ENCODE measurements around the gene DUOXA2. TPM values are rescaled to one million over a fixed set of nuclear protein-coding genes. Genes with fewer than 3 reads are reported as not detected.
"Not testable (repeated sequence)": the region's sequence is repeated elsewhere in the genome, so short reads cannot be mapped to it uniquely, and the experiment has no call there.

Gene DUOXA2
- not detected for total RNA-seq

- CTCF ChIA-PET: interaction anchor here (1.4 to 2.1 kb wide), 3 partner anchors 12 to 262 kb away, joined by 3 to 6 read pairs (median 5); no protein-coding TSS in a partner anchor
- Mint-ChIP-seq H3K27me3 (ENCODE audit: low read depth) (peaks cover 79% of the 10 kb centered on the region), H3K27ac (no peak within 1 kb of the TSS), H3K4me1 (ENCODE audit: low read depth) (peaks cover 48% of the 10 kb centered on the region), H3K4me3 (no peak within 1 kb of the TSS), H3K9me3 (no peaks in the 10 kb centered on the region), H3K36me3 (ENCODE audit: low read depth) (no peaks in the 10 kb centered on the region)
- DNase-seq: no peak
- intact Hi-C loops (cut with micrococcal nuclease): no loop called here
These were observed at the start of gene DUOXA2, which contains the start of gene DUOX2 for GRCh38 chr15:45114076-45114750. TSS of gene DUOXA2 (plus strand) at chr15:45114326. CDS start at chr15:45114606, 280 bp downstream. TSS of gene DUOX2 (minus strand) at chr15:45114172. CDS start at chr15:45113411, 761 bp downstream.

GRCh38 chr15:45064386-45064785, 49.7 kb upstream of the DUOXA2 start:
- no peak overlapping the region for H3K4me3 Mint-ChIP-seq
- H3K36me3 Mint-ChIP-seq (ENCODE audit: low read depth): peaks cover 16% of the 10 kb centered on the region
- H3K27me3 Mint-ChIP-seq (ENCODE audit: low read depth): no peaks in the 10 kb centered on the region
- intact Hi-C loops (cut with micrococcal nuclease): no loop called here
- CTCF ChIA-PET: interaction anchor here (0.6 kb wide), 1 partner anchor 212 kb away, joined by 5 read pairs; no protein-coding TSS in a partner anchor
- H3K9me3 Mint-ChIP-seq: no peaks in the 10 kb centered on the region
- peaks cover 8% of the 10 kb centered on the region for H3K4me1 Mint-ChIP-seq (ENCODE audit: low read depth)
- no peak overlapping the region for H3K27ac Mint-ChIP-seq
- no peak for DNase-seq

GRCh38 chr15:45069942-45070360, 44.2 kb upstream of the DUOXA2 start:
- H3K27me3 Mint-ChIP-seq (ENCODE audit: low read depth); H3K4me1 Mint-ChIP-seq (ENCODE audit: low read depth); DNase-seq; CTCF ChIA-PET; H3K4me3 Mint-ChIP-seq; H3K27ac Mint-ChIP-seq; intact Hi-C loops (cut with micrococcal nuclease); H3K9me3 Mint-ChIP-seq: not testable (repeated sequence)
- H3K36me3 Mint-ChIP-seq (ENCODE audit: low read depth): peaks cover 13% of the 10 kb centered on the region

GRCh38 chr15:45073602-45074001, 40.5 kb upstream of the DUOXA2 start:
- H3K36me3 Mint-ChIP-seq (ENCODE audit: low read depth); H3K4me3 Mint-ChIP-seq; H3K4me1 Mint-ChIP-seq (ENCODE audit: low read depth); H3K27me3 Mint-ChIP-seq (ENCODE audit: low read depth); CTCF ChIA-PET; H3K9me3 Mint-ChIP-seq; intact Hi-C loops (cut with micrococcal nuclease); H3K27ac Mint-ChIP-seq; DNase-seq: not testable (repeated sequence)

GRCh38 chr15:45075440-45076320, 38.4 kb upstream of the DUOXA2 start:
- H3K27me3 Mint-ChIP-seq (ENCODE audit: low read depth); intact Hi-C loops (cut with micrococcal nuclease); H3K9me3 Mint-ChIP-seq; H3K4me1 Mint-ChIP-seq (ENCODE audit: low read depth); CTCF ChIA-PET; H3K4me3 Mint-ChIP-seq; H3K27ac Mint-ChIP-seq; H3K36me3 Mint-ChIP-seq (ENCODE audit: low read depth); DNase-seq: not testable (repeated sequence)

- H3K27me3 Mint-ChIP-seq (ENCODE audit: low read depth); H3K4me1 Mint-ChIP-seq (ENCODE audit: low read depth); H3K9me3 Mint-ChIP-seq; H3K36me3 Mint-ChIP-seq (ENCODE audit: low read depth); H3K27ac Mint-ChIP-seq; intact Hi-C loops (cut with micrococcal nuclease); H3K4me3 Mint-ChIP-seq; DNase-seq; CTCF ChIA-PET: not testable (repeated sequence)
These were observed 36.7 kb upstream of the DUOXA2 start for GRCh38 chr15:45077391-45077790.

- CTCF ChIA-PET; H3K4me1 Mint-ChIP-seq (ENCODE audit: low read depth); intact Hi-C loops (cut with micrococcal nuclease); DNase-seq; H3K27me3 Mint-ChIP-seq (ENCODE audit: low read depth); H3K27ac Mint-ChIP-seq; H3K4me3 Mint-ChIP-seq; H3K36me3 Mint-ChIP-seq (ENCODE audit: low read depth); H3K9me3 Mint-ChIP-seq: not testable (repeated sequence)
These were observed 34.9 kb upstream of the DUOXA2 start for GRCh38 chr15:45079201-45079600.

- H3K27ac Mint-ChIP-seq; CTCF ChIA-PET; intact Hi-C loops (cut with micrococcal nuclease); DNase-seq; H3K4me3 Mint-ChIP-seq; H3K36me3 Mint-ChIP-seq (ENCODE audit: low read depth); H3K4me1 Mint-ChIP-seq (ENCODE audit: low read depth); H3K9me3 Mint-ChIP-seq; H3K27me3 Mint-ChIP-seq (ENCODE audit: low read depth): not testable (repeated sequence)
These were observed 34.4 kb upstream of the DUOXA2 start for GRCh38 chr15:45079628-45080246.

- H3K9me3 Mint-ChIP-seq; H3K4me3 Mint-ChIP-seq; H3K4me1 Mint-ChIP-seq (ENCODE audit: low read depth); intact Hi-C loops (cut with micrococcal nuclease); H3K27ac Mint-ChIP-seq; H3K36me3 Mint-ChIP-seq (ENCODE audit: low read depth); DNase-seq; H3K27me3 Mint-ChIP-seq (ENCODE audit: low read depth): not testable (repeated sequence)
- CTCF ChIA-PET: interaction anchor here (1.2 kb wide), 1 partner anchor 38 kb away, joined by 7 read pairs; no protein-coding TSS in a partner anchor
These were observed 33.5 kb upstream of the DUOXA2 start for GRCh38 chr15:45080593-45080992.

GRCh38 chr15:45082412-45082811, 31.7 kb upstream of the DUOXA2 start:
- H3K27me3 Mint-ChIP-seq (ENCODE audit: low read depth); H3K27ac Mint-ChIP-seq; intact Hi-C loops (cut with micrococcal nuclease); DNase-seq; H3K4me1 Mint-ChIP-seq (ENCODE audit: low read depth); H3K4me3 Mint-ChIP-seq; H3K36me3 Mint-ChIP-seq (ENCODE audit: low read depth); H3K9me3 Mint-ChIP-seq; CTCF ChIA-PET: not testable (repeated sequence)

GRCh38 chr15:45083223-45083622, 30.9 kb upstream of the DUOXA2 start:
- no peaks in the 10 kb centered on the region for H3K9me3 Mint-ChIP-seq
- H3K4me1 Mint-ChIP-seq (ENCODE audit: low read depth): no peaks in the 10 kb centered on the region
- DNase-seq: no peak
- no peak overlapping the region for H3K4me3 Mint-ChIP-seq
- H3K27ac Mint-ChIP-seq: no peak overlapping the region
- peaks cover 10% of the 10 kb centered on the region for H3K27me3 Mint-ChIP-seq (ENCODE audit: low read depth)
- CTCF ChIA-PET: interaction anchor here (1.4 kb wide), 1 partner anchor 35 kb away, joined by 5 read pairs; no protein-coding TSS in a partner anchor
- intact Hi-C loops (cut with micrococcal nuclease): no loop called here
- H3K36me3 Mint-ChIP-seq (ENCODE audit: low read depth): no peaks in the 10 kb centered on the region

- Mint-ChIP-seq H3K27me3 (ENCODE audit: low read depth) (peaks cover 10% of the 10 kb centered on the region), H3K9me3 (no peaks in the 10 kb centered on the region), H3K4me1 (ENCODE audit: low read depth) (no peaks in the 10 kb centered on the region), H3K4me3 (no peak overlapping the region), H3K27ac (no peak overlapping the region), H3K36me3 (ENCODE audit: low read depth) (no peaks in the 10 kb centered on the region)
- intact Hi-C loops (cut with micrococcal nuclease): no loop called here
- DNase-seq: no peak
- CTCF ChIA-PET: interaction anchor here (1.4 kb wide), 1 partner anchor 34 kb away, joined by 5 read pairs; no protein-coding TSS in a partner anchor
These were observed 30.0 kb upstream of the DUOXA2 start for GRCh38 chr15:45084163-45084562.

All from activated naive CD4-positive, alpha-beta T cell treated with anti-CD3 and anti-CD28 coated beads for 36 hours (primary cell).